ENCODE data around the gene TM9SF1. TPM values are rescaled to one million over a fixed set of nuclear protein-coding genes. Genes with fewer than 3 reads are reported as not detected.

The TM9SF1 gene
- total RNA-seq, 4 donors from 2014 or later = 92.0 to 114 (median 107) TPM

DNA sequence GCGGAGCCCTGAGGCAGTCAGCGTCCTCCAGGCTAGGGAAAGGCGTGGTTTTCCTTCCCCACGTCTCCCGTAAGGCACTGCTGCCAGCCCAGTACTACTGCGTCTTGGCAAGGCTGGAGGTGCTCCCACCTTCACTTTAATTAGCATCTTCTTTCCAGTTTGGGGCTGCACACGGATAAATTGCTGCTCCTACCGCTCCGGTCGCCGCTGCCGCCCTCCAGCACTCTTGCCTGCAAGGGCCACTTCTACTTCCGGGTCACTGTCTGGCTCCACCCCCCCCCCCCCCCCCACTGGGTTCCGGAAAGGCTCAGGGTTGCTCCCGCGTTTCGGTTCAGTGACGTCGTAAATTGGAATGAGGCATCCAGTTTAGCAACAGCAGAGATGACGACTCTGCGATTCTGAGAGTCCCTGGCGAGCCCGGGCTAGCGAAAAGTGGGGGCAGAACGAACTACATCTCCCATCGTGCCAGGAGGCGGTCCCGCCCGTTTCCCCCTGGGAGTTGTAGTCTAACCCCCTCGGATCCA lies 36.9 kb upstream of the TM9SF1 start, which contains the start of gene NEDD8:
NEDD8 (minus strand) TSS at position 247 of the 524 bp plus-strand sequence; CDS start at position 147, 100 bp downstream.
- intact Hi-C loops (cut with DNase I) = loop anchor here (10.0 kb wide), 1 partner anchor 203 kb away; no protein-coding TSS in a partner anchor
- 0 to 1% methylated on average over 20 of the region's 30 CpGs for WGBS, 2 donors
- Histone ChIP-seq H3K4me3 (replicated peaks in 1 of 3) (peak within 1 kb of the TSS; percentile 56 to 92 (median 78)), H3K4me1 (peaks cover 18 to 28% of the 10 kb centered on the region in 2 donors), H3K9me3 (no peaks in the 10 kb centered on the region), H3K27me3 (no peaks in the 10 kb centered on the region), H3K36me3 (peaks cover 16 to 17% of the 10 kb centered on the region in 2 donors), H3K27ac (peak within 1 kb of the TSS; percentile 64 to 91 (median 85))
- DNase-seq = peak; percentile 89 to 91
- peak in 1 of 2 donors; percentile 51 for TF ChIP-seq POLR2A (IDR thresholded peaks at IDR 0.05)
- TF ChIP-seq, protein P1, sequence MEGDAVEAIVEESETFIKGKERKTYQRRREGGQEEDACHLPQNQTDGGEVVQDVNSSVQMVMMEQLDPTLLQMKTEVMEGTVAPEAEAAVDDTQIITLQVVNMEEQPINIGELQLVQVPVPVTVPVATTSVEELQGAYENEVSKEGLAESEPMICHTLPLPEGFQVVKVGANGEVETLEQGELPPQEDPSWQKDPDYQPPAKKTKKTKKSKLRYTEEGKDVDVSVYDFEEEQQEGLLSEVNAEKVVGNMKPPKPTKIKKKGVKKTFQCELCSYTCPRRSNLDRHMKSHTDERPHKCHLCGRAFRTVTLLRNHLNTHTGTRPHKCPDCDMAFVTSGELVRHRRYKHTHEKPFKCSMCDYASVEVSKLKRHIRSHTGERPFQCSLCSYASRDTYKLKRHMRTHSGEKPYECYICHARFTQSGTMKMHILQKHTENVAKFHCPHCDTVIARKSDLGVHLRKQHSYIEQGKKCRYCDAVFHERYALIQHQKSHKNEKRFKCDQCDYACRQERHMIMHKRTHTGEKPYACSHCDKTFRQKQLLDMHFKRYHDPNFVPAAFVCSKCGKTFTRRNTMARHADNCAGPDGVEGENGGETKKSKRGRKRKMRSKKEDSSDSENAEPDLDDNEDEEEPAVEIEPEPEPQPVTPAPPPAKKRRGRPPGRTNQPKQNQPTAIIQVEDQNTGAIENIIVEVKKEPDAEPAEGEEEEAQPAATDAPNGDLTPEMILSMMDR (IDR thresholded peaks at IDR 0.05) = peak in 1 of 6 experiments; percentile 5

DNA sequence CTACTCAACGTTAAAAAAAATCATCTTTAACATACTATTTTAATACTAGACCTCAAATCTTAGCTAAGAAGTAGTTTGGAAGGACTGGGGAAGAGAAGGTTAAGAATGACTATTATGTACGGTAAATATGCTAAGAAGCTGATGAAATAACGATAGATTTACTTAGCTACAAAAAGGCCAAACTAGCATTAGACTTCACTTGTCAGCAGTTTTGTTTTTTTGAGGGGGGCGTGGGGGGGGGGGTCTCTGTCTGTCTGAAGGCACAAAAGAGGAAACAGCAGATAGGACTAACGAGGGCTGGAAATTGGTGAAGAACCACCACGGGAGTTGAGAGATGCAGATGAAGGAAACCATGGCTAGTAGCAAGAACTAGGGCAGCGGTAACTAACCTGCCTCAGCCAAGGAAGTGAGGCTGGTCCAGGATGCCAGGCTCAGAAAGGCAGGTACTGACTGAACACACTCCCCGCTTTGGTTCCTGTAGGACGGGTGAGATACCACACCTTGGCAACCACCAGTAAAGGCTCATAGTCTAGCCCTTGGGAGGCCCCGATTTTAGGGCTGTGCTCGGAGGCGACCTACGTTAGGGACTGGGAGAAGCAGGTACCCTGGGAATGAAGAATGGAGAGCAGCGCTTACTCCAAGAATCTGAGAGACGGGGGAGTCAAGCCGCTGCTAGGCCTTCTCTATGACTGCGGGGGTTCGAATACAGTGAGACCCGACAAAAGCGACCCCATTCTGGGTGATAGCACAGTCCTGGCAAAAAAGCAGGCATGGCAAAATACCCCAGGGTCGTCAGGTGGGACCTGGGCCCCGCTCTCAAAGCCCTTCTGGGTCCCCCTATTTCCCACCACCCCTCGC lies 36.3 kb upstream of the TM9SF1 start:
- Histone ChIP-seq H3K9me3 (no peaks in the 10 kb centered on the region), H3K27me3 (no peaks in the 10 kb centered on the region), H3K4me1 (peaks cover 18 to 28% of the 10 kb centered on the region in 2 donors), H3K4me3 (replicated peaks in 1 of 3) (peak overlapping the region; percentile 56 to 92 (median 78)), H3K36me3 (peaks cover 9 to 10% of the 10 kb centered on the region in 2 donors), H3K27ac (peak overlapping the region; percentile 64 to 91 (median 85))
- TF ChIP-seq, protein P1 (IDR thresholded peaks at IDR 0.05) = no peak
- no peak for TF ChIP-seq POLR2A (IDR thresholded peaks at IDR 0.05)
- WGBS, 2 donors = 12 to 19% methylated on average over 16 to 23 of the region's 23 CpGs
- intact Hi-C loops (cut with DNase I) = loop anchor here (10.0 kb wide), 1 partner anchor 203 kb away; no protein-coding TSS in a partner anchor
- DNase-seq = no peak

DNA sequence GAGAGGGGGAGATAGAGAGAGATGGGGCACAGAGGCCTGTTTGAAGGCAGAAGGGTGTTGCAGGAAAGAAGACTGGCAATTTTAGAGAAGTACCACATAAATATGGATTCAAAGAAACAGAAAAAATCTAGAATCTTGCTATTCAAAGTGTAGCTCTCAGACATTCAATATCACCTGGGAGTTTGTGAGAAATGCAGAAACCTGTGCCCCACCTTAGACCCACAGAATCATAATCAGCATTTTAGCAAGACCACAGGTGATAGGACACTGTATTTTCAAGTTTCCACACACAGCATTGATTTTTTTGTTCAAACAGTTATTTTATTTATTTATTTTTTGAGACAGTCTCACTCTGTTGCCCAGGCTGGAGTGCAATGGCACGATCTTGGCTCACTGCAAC lies 33.7 kb upstream of the TM9SF1 start:
- H3K36me3 ChIP-seq = no peaks in the 10 kb centered on the region
- no peaks in the 10 kb centered on the region for H3K27me3 ChIP-seq
- 0 to 59% methylated on average over 1 of the region's 1 CpG for WGBS, 2 donors
- no peak for DNase-seq
- peaks cover 24 to 35% of the 10 kb centered on the region in 2 donors for H3K4me1 ChIP-seq
- H3K27ac ChIP-seq = no peak overlapping the region
- no peaks in the 10 kb centered on the region for H3K9me3 ChIP-seq
- no peak overlapping the region for H3K4me3 ChIP-seq (replicated peaks in 1 of 3)
- intact Hi-C loops (cut with DNase I) = no loop called here
- TF ChIP-seq POLR2A (IDR thresholded peaks at IDR 0.05) = no peak
- TF ChIP-seq, protein P1 (IDR thresholded peaks at IDR 0.05) = no peak

DNA sequence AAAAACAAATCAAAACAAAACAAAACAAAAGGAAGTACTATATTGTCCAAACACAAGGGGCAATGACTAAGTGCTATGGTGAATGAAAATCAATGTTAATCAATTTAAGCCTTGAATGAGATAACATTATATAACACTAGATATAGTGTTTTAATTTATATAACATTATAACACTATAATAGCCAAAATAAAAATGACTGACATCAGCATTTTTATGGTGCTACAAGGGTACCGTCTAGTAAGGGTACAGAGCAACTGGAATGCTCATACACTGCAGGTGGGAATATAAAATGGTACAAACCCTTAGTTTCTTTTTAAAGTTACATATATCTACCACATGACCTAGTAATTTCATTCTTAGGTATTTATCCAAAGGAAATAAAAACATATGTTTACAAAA lies 31.2 kb upstream of the TM9SF1 start:
- 73 to 86% methylated on average over 1 of the region's 1 CpG for WGBS, 2 donors
- Histone ChIP-seq H3K27ac (no peak overlapping the region), H3K4me1 (peaks cover 11 to 26% of the 10 kb centered on the region in 2 donors), H3K36me3 (no peaks in the 10 kb centered on the region), H3K9me3 (no peaks in the 10 kb centered on the region), H3K4me3 (replicated peaks in 1 of 3) (no peak overlapping the region), H3K27me3 (no peaks in the 10 kb centered on the region)
- no peak for DNase-seq
- intact Hi-C loops (cut with DNase I) = no loop called here
- TF ChIP-seq, protein P1 (IDR thresholded peaks at IDR 0.05) = no peak
- no peak for TF ChIP-seq POLR2A (IDR thresholded peaks at IDR 0.05)

Measured in thyroid gland (tissue), 4 donors.